Endothelial cell of umbilical vein (primary cell): Measurements from ENCODE around the gene SLC26A11. TPM values are rescaled to one million over a fixed set of nuclear protein-coding genes. Genes with fewer than 3 reads are reported as not detected.

ENCODE experiments used
- BruUV-seq: library from RNA; stranded (reverse); fragments of 400-500 nt; replicated peaks from 2 replicates; lab custom pipeline; 2021; lab: Mats Ljungman, UMichigan
- CTCF ChIA-PET: fragments of 300-600, 350-600 bp; sonication (Branson Sonifier 250); formaldehyde crosslinking; loops from one replicate; lab custom pipeline; 2021; ENCODE audit warnings: antibody characterized with exemption, inconsistent platforms; lab: Charles Lee
- POLR2A ChIA-PET: fragments of 300-600, 350-600 bp; sonication (Branson Sonifier 250); formaldehyde crosslinking; loops from one replicate; lab custom pipeline; 2021; ENCODE audit warnings: antibody characterized with exemption, inconsistent platforms; lab: Charles Lee
- DNase-seq: peaks from one replicate; pipeline ENCODE4 v3.0.0-alpha.2; 2011; ENCODE audit warnings: low read depth, low spot score
- FAIRE-seq: peaks from 2 replicates; lab custom pipeline; 2011; peaks lifted over from hg19 to GRCh38; lab: Jason Lieb, UNC
- H2AFZ ChIP-seq: 2 replicates; pipeline ENCODE4 v1.6.0; 2012; ENCODE audit warnings: low read depth, low read length, control low read depth, inconsistent platforms
- H3K27ac ChIP-seq: 2 replicates; pipeline ENCODE4 v1.5.1; 2011; ENCODE audit warnings: low read depth, mild to moderate bottlenecking, control low read depth, low read length, moderate library complexity; ENCODE audit not compliant: insufficient read depth
- H3K27me3 ChIP-seq, 2 experiments: 2 replicates each; pipeline versions ENCODE4 v1.6.0 to v1.6.1; 2011; ENCODE audit warnings: low read length in 2 of 2, mixed read lengths in 1 of 2; ENCODE audit not compliant: control insufficient read depth in 2 of 2, insufficient read depth in 2 of 2
- H3K36me3 ChIP-seq, 2 experiments: 2 replicates in 1 of 2; 3 replicates in 1 of 2; pipeline ENCODE4 v1.5.1; 2011; ENCODE audit warnings: low read length in 2 of 2, mild to moderate bottlenecking in 1 of 2, moderate library complexity in 1 of 2; ENCODE audit not compliant: control insufficient read depth in 2 of 2, insufficient read depth in 2 of 2; ENCODE audit errors: extremely low read depth in 1 of 2
- H3K4me1 ChIP-seq: 3 replicates; pipeline ENCODE4 v1.5.1; 2011; ENCODE audit warnings: mild to moderate bottlenecking, low read length; ENCODE audit not compliant: control insufficient read depth, insufficient read depth; ENCODE audit errors: extremely low read depth
- H3K4me2 ChIP-seq: 2 replicates; pipeline ENCODE4 v1.6.1; 2011; ENCODE audit warnings: low read length, control low read depth, mixed read lengths; ENCODE audit not compliant: insufficient read depth
- H3K4me3 ChIP-seq, 3 experiments: fragments of 200-600 bp in 1 of 3; sonication (generic), shearing (Covaris generic) in 1 of 3; replicated peaks in 1 of 3; 2 replicates each; pipeline ENCODE4 v1.5.1; 2011 to 2016; ENCODE audit warnings: control low read depth in 3 of 3, low read length in 3 of 3, mild to moderate bottlenecking in 2 of 3, inconsistent platforms in 1 of 3, low read depth in 1 of 3, moderate library complexity in 1 of 3; ENCODE audit not compliant: insufficient read depth in 1 of 3
- H3K79me2 ChIP-seq: 2 replicates; pipeline ENCODE4 v1.6.0; 2012; ENCODE audit warnings: low read length, inconsistent platforms; ENCODE audit not compliant: control insufficient read depth, insufficient read depth
- H3K9ac ChIP-seq: replicated peaks from 2 replicates; pipeline ENCODE3; 2011; ENCODE audit warnings: low read length, control low read depth; ENCODE audit not compliant: insufficient read depth; ENCODE audit errors: extremely low read depth
- H3K9me1 ChIP-seq: replicated peaks from 3 replicates; pipeline ENCODE4 v1.6.0; 2011; ENCODE audit warnings: mild to moderate bottlenecking, low read length; ENCODE audit not compliant: control insufficient read depth, insufficient read depth; ENCODE audit errors: extremely low read depth
- H3K9me3 ChIP-seq: replicated peaks from 2 replicates; pipeline ENCODE4 v1.5.1; 2012; ENCODE audit warnings: low read length, inconsistent platforms; ENCODE audit not compliant: control insufficient read depth, insufficient read depth
- H4K20me1 ChIP-seq: replicated peaks from 2 replicates; pipeline ENCODE3; 2011; ENCODE audit warnings: mild to moderate bottlenecking, low read length; ENCODE audit not compliant: control insufficient read depth, insufficient read depth; ENCODE audit errors: extremely low read depth
- EZH2 ChIP-seq: IDR thresholded peaks from 2 replicates; pipeline ENCODE4 v1.6.1; 2012; ENCODE audit warnings: borderline replicate concordance, low read depth, mild to moderate bottlenecking, moderate library complexity, low read length, inconsistent platforms; ENCODE audit not compliant: severe bottlenecking
- FOS ChIP-seq: IDR thresholded peaks from 2 replicates; pipeline ENCODE4 v1.6.1; 2011; ENCODE audit warnings: mild to moderate bottlenecking, low read length, moderate library complexity, borderline replicate concordance; ENCODE audit not compliant: insufficient read depth
- MAX ChIP-seq: IDR thresholded peaks from 2 replicates; pipeline ENCODE4 v1.6.1; 2011; ENCODE audit not compliant: insufficient read depth, insufficient read length
- MYC ChIP-seq: IDR thresholded peaks from one replicate; pipeline ENCODE4 v1.6.1; 2011; ENCODE audit warnings: mild to moderate bottlenecking, low read depth, low read length
- POLR2A ChIP-seq: IDR thresholded peaks from 2 replicates; pipeline ENCODE4 v1.6.1; 2012; ENCODE audit warnings: low read depth, mild to moderate bottlenecking, control low read depth, low read length
- POLR2AphosphoS5 ChIP-seq: IDR thresholded peaks from 2 replicates; pipeline ENCODE4 v1.6.1; 2012; ENCODE audit warnings: low read depth, mild to moderate bottlenecking, control low read depth, low read length, moderate library complexity; ENCODE audit not compliant: insufficient read depth
- dilution Hi-C: fragments of 300-500 bp; cut with MboI; formaldehyde crosslinking; loops from one replicate; pipeline ENCODE4 v1.15.0; 2019; ENCODE audit warnings: low sequenced_read_pairs; ENCODE audit not compliant: extremely low pct_ligation_motif_present
- intact Hi-C: fragments of 100-400 bp; cut with micrococcal nuclease; formaldehyde crosslinking; loops from one replicate; pipeline ENCODE4 v1.10.0; 2022
- polyA plus RNA-seq, 4 experiments: library from polyadenylated mRNA; depleted of rRNA in 3 of 4; stranded (reverse) in 3 of 4; unstranded in 1 of 4; fragments of >200 nt; gene quantifications; 2 replicates each; pipeline versions ENCODE4 v1.2.1 to v1.2.3, GENCODE V29; 2011 to 2012; ENCODE audit warnings: missing spikeins in 1 of 4
- total RNA-seq: library from RNA; stranded (reverse); gene quantifications from 2 replicates; pipeline ENCODE4 v1.2.3, GENCODE V29; 2021

The SLC26A11 gene
- total and polyA plus RNA-seq, 2 donors (not counting 3 experiments of a cell fraction or from before 2014, with no cell fraction given) = 25.2 to 33.0 TPM

DNA sequence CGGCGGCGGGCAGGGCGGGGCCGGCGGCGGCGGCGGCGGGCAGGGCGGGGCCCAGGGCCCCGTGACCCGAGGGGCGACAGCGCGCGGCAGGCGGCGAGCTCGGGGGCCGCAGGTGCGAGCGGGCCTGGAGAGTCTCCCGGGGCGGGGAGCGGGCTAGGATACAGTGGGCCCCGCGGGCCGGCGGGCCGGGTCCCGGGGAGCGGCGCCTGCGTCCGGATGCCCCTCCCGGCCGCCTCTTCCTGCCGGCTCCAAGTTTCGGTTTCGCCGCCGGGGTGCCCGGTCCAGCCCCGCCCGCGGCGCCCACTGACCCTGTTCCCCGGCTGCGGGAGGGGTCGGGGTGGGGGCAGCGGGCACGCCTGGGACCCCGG, 40.5 kb downstream of the SLC26A11 start, which contains the start of gene RNF213:
Gene RNF213, plus strand, starts transcription at position 62 of the 368 bp plus-strand sequence. CDS start 2,830 bp downstream, outside the sequence.
- Histone ChIP-seq H3K27ac (peak within 1 kb of the TSS; percentile 82), H3K9ac (peak within 1 kb of the TSS; percentile 76), H3K9me1 (no peaks in the 10 kb centered on the region), H3K4me1 (peaks cover 33% of the 10 kb centered on the region), H3K4me2 (peak within 1 kb of the TSS; percentile 52), H3K79me2 (peaks cover 22% of the 10 kb centered on the region), H3K9me3 (no peaks in the 10 kb centered on the region), H3K36me3 (peaks cover under 1 to 2% of the 10 kb centered on the region in 2 experiments), H4K20me1 (no peaks in the 10 kb centered on the region), H3K4me3 (peak within 1 kb of the TSS; percentile 45 to 77 (median 60)), H3K27me3 (no peaks in the 10 kb centered on the region), H2AFZ (peak within 1 kb of the TSS; percentile 14)
- BruUV-seq = no TSS peak
- dilution Hi-C loops = no loop called here
- TF ChIP-seq POLR2AphosphoS5 = peak; percentile 84
- TF ChIP-seq MYC = no peak
- no peak for TF ChIP-seq MAX
- no peak for TF ChIP-seq FOS
- TF ChIP-seq EZH2 = no peak
- no peak for TF ChIP-seq POLR2A
- POLR2A ChIA-PET = no interaction called here
- CTCF ChIA-PET = interaction anchor here (1.7 kb wide), 1 partner anchor 66 kb away, joined by 6 read pairs; no protein-coding TSS in a partner anchor
- DNase-seq (peak; percentile 6), FAIRE-seq (no peak)
- intact Hi-C loops = loop anchor here (1.0 to 5.0 kb wide), 3 partner anchors 40 to 113 kb away; partner anchors contain the start of genes EIF4A3, SGSH and SLC26A11
